B cell (primary cell): ENCODE measurements around the gene MAP1S.

Source experiments
- CTCF ChIP-seq: fragments of 200-600 bp; IDR thresholded peaks from one replicate; pipeline ENCODE4 v1.8.0; 2022; ENCODE audit warnings: antibody characterized with exemption, mild to moderate bottlenecking
- EZH2 ChIP-seq: IDR thresholded peaks from 2 replicates; pipeline ENCODE4 v1.6.1; 2012; ENCODE audit warnings: borderline replicate concordance, low read depth, mild to moderate bottlenecking, moderate library complexity, low read length; ENCODE audit not compliant: insufficient read depth, poor library complexity, severe bottlenecking

- no peak for TF ChIP-seq CTCF
- no peak for TF ChIP-seq EZH2
These were observed 20.0 kb downstream of the MAP1S start for GRCh38 chr19:17739121-17739875.
